HUES64 (cell line): ENCODE measurements around the gene MBP.

Experiments used
- H3K27ac ChIP-seq: 2 replicates; pipeline ENCODE4 v1.7.0; 2013; ENCODE audit warnings: low read depth, low read length, inconsistent platforms
- H3K27me3 ChIP-seq: 2 replicates; pipeline ENCODE4 v1.6.1; 2013; ENCODE audit warnings: mild to moderate bottlenecking, low read length; ENCODE audit not compliant: insufficient read depth
- H3K36me3 ChIP-seq: 2 replicates; pipeline ENCODE4 v1.6.1; 2013; ENCODE audit warnings: mild to moderate bottlenecking, low read length; ENCODE audit not compliant: insufficient read depth
- H3K4me1 ChIP-seq: 2 replicates; pipeline ENCODE4 v1.6.1; 2013; ENCODE audit warnings: mild to moderate bottlenecking, low read length, moderate library complexity; ENCODE audit not compliant: insufficient read depth
- H3K4me3 ChIP-seq: 2 replicates; pipeline ENCODE4 v1.5.1; 2013; ENCODE audit warnings: mild to moderate bottlenecking, low read length, moderate library complexity
- H3K9ac ChIP-seq: 2 replicates; pipeline ENCODE4 v1.6.1; 2013; ENCODE audit warnings: mild to moderate bottlenecking, low read depth, low read length
- H3K9me3 ChIP-seq: 2 replicates; pipeline ENCODE4 v1.6.1; 2013; ENCODE audit warnings: low read depth, low read length; ENCODE audit not compliant: insufficient read depth
- WGBS: fragments of 150-250, 120-280 bp; methylation state at CpG from one replicate; pipeline ENCODE4 v1.1.7; 2013; ENCODE audit warnings: missing lambda C conversion rate; 5-methylcytosine and 5-hydroxymethylcytosine counted together

MBP gene

DNA sequence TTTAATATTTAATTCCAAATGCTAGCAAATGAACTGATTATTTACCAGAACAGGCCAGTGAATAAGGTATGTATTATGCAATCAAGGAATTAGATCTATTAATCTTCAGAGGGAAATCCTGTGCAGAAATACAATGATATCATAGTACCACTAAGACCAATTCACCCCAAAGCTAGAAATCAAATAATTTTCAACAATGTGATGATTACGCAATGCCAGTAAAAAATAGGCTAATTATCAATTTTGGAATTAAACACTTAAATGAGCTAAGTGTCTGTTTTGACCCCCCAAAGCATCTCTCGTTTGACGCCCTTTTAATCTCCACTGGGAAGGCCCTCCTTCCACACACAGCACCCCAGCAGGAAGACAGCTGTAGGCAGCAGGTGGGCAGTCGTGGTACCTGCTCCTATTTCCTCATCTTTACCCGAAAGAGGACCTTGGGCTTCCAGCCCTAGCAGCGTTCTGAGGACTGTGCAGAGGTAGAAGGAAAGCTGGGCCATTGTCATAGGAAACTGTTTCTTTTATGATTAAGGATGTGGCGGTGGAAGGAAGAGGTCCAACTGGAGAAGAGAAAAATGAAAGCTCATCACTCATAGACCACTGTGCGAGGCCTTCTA is 84.7 kb downstream of the MBP start:
- Histone ChIP-seq H3K27ac (no peak overlapping the region), H3K9ac (no peak overlapping the region), H3K27me3 (no peaks in the 10 kb centered on the region), H3K4me1 (no peaks in the 10 kb centered on the region), H3K4me3 (no peak overlapping the region), H3K36me3 (no peaks in the 10 kb centered on the region), H3K9me3 (no peaks in the 10 kb centered on the region)
- WGBS, result 94% methylated on average over 8 of the region's 8 CpGs

DNA sequence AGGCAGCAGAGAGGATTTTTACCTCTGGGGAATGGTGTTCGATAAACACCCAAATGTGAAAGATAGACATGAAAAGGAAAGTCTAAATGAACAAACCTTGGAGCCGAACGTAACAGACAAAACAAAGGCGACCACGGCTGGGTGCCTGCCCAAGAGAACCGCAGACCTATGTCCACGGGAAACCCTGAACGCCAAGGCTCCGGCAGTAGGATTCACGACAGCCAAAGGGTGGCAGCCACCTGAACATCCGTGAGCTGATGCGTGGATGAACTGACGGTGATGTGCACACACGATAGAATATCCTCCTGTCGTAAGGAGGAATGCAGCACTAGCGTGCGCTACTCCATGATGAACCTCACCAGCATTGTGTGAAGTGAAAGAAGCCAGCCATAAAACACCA is 85.6 kb downstream of the MBP start:
- 96% methylated on average over 17 of the region's 17 CpGs for WGBS
- Histone ChIP-seq H3K4me3 (no peak overlapping the region), H3K4me1 (no peaks in the 10 kb centered on the region), H3K9me3 (no peaks in the 10 kb centered on the region), H3K27me3 (no peaks in the 10 kb centered on the region), H3K9ac (no peak overlapping the region), H3K27ac (no peak overlapping the region), H3K36me3 (no peaks in the 10 kb centered on the region)

DNA sequence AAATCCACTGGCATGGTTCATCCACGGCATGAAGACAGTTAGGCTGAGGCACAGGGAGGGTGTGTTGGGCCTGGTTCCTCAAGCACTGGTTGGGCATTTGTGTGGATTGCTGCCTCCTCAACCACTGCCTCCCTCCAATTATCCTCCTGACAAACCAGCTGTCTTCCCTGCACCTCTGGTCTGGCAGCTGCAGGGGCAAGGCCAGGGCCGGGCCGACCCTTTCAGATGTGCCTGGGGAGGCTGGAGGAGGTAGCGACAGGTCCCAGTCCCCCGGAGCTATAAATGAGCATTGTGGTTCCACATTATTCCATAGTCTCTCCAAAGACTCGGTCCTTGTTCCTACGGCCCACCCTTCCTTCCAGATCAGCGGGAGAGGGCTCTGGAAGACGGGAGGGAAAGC is 86.2 kb downstream of the MBP start:
- WGBS, result 74% methylated on average over 9 of the region's 9 CpGs
- no peak overlapping the region for H3K27ac ChIP-seq
- no peaks in the 10 kb centered on the region for H3K9me3 ChIP-seq

DNA sequence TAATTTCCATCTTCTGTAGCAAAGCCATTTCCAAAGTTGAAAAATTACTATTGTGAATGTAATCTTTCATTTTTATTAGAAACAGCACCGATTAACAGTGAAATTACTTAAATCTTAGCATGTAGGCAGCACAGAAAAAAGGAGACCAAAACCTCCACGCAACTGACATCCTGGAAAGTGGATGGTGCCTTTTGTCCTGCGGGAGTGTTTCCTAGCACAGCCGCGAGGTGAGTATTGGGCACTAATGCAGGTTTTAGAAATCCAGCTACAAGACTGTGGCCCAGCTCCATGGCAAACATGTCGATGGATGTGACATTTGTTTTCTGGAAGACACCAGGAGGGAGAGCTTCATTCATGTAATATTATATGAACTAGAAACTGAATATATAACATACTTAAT is 86.9 kb downstream of the MBP start:
- H3K4me1 ChIP-seq, result no peaks in the 10 kb centered on the region

More for the DNA sequence above, 86.2 kb downstream of the MBP start:
- Histone ChIP-seq H3K9ac (no peak overlapping the region), H3K4me1 (no peaks in the 10 kb centered on the region), H3K36me3 (no peaks in the 10 kb centered on the region), H3K4me3 (no peak overlapping the region), H3K27me3 (no peaks in the 10 kb centered on the region)

DNA sequence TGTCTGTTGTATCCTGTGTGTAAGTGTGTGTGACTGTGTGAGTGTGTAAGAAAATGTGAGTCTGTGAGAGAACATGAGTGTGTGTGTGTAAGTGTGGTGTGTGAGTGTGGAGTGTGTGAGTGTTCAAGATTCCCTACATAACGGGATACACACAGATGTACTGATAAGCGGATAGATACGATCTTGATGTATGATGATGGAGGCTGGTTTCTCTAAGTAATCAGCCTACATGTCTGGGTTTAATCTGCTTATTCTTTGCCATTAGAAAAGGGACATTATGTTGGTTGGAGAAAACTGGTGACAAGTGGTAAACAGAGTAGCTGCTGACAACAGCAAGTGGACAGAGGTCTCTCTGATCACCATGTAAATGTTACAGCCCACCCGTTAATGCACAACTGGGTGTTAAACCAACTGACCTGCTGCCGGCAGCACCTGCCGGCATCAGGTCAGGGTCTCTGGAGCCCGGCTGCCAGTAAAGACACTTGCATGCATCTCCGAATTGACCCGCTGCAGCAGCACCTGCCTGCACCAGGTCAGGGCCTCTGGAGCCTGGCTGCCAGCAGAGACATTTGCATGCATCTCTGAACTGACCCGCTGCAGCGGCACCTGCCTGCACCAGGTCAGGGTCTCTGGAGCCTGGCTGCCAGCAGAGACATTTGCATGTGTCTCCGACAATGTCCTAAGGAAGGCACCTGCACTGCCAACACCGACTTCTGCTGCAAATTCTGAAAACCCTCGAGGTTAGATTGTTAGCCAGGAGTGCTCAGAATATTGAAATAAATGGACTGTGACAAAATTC is 87.5 kb downstream of the MBP start:
- H3K36me3 ChIP-seq, result no peaks in the 10 kb centered on the region
- no peaks in the 10 kb centered on the region for H3K27me3 ChIP-seq
- no peak overlapping the region for H3K9ac ChIP-seq
- no peak overlapping the region for H3K27ac ChIP-seq
- 75% methylated on average over 14 of the region's 14 CpGs for WGBS
- no peaks in the 10 kb centered on the region for H3K4me1 ChIP-seq
- no peak overlapping the region for H3K4me3 ChIP-seq
- H3K9me3 ChIP-seq, result no peaks in the 10 kb centered on the region

More for the DNA sequence above, 86.9 kb downstream of the MBP start:
- Histone ChIP-seq H3K9me3 (no peaks in the 10 kb centered on the region), H3K27ac (no peak overlapping the region), H3K36me3 (no peaks in the 10 kb centered on the region), H3K9ac (no peak overlapping the region), H3K27me3 (no peaks in the 10 kb centered on the region), H3K4me3 (no peak overlapping the region)
- 97% methylated on average over 6 of the region's 6 CpGs for WGBS

DNA sequence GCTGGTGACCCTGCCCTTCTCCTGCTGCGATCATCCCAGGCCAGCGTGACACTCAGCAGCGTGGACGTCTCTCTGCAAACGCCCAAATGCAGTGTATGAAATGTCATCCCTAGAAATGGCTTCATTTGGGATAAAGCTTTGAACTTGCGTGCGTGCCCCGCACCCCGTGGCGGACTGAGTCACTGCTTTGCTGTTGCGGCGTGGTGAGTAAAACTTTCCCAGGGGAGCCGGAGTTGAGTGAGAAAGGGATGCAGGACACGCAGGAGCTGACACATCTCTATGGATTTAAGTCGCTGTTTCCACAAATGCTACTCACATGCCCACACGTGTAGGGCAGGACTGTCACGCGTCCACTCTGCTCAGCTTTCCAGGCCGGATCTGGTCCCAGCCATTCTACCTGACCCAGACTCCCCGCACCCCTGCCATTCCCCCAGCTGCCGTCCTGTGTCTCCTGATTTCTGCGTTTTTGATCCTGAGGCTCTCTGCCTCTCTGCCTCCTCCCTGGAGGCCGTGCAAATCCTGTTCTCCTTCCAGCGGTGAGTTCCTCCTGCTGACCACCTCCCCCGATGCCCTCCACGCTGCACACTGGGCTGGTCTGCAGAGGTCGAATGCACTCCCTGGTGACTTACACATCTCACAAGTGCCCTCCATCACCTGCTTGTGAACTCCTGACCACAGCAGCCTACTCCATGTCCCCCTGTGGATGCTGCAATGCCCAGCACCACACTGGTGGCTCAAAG is 88.9 kb downstream of the MBP start:
- no peak overlapping the region for H3K4me3 ChIP-seq
- H3K27me3 ChIP-seq, result no peaks in the 10 kb centered on the region
- 90% methylated on average over 27 of the region's 27 CpGs for WGBS
- no peaks in the 10 kb centered on the region for H3K4me1 ChIP-seq
- H3K9ac ChIP-seq, result no peak overlapping the region; the same call in 1 of the 2 replicates
- H3K9me3 ChIP-seq, result no peaks in the 10 kb centered on the region
- H3K36me3 ChIP-seq, result no peaks in the 10 kb centered on the region
- no peak overlapping the region for H3K27ac ChIP-seq

DNA sequence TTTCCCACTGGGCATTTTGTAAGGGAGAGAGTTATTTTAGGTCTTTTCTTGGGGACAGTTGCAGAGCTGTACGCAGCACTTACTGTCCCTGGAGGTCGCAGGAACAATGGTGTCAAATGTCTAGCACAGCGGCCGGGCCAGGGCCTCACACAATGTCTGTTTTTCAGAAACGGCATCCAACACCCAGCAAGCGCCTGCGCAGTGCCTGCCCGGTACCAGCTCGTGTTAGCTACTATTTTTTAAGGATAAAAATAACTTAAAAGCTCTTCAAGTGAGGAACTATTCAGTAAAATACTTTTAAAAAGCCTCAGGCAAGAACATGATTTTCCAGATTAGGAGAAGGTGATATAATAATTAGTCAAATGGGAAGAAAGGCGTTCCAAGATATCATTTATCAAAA is 90.0 kb downstream of the MBP start:
- Histone ChIP-seq H3K9ac (no peak overlapping the region), H3K27ac (no peak overlapping the region), H3K36me3 (no peaks in the 10 kb centered on the region), H3K9me3 (no peaks in the 10 kb centered on the region), H3K4me1 (no peaks in the 10 kb centered on the region), H3K4me3 (no peak overlapping the region), H3K27me3 (no peaks in the 10 kb centered on the region)
- WGBS, result 90% methylated on average over 9 of the region's 10 CpGs

DNA sequence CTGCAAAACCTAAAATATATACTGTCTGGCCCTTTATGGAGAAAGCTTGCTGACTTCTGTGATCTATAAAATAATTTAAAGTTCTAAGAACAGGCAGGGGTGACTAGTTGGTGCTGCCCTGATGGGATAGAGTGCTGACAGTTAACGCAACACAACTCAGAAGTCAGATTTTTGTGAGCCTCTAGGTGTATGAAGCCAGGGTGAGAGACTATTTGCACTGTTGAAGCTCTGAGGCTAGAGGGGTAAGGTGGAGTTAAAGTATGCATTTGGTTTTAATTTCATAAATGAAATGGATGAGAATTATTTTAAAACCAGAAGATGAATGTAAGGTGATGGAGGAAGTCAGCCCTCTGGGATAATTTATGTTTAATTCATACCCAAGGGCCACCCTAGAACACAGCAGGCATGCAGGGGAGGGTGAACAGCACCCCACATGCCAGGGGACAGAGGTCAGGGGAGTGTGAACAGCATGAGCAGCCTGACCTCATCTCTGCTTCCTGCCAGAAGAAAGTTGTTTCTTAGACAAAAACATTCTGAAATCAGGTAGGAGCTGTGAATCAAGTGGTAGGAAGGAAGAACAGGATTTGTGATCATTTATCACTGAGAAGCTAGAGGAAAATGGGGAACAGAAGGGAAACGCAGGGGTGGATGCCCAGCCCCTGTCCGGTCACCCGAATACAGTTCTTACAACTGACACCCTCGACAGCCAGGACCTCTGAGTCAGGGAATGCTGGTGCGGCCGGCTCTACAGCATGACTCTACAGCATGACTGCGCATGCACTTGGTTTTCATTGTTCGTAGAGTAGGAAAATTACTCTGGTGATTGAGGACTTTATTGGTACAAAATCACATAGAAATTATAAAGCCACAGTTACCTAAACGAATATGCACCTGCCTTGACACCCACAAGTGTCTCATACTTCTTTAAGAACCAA is 93.1 kb downstream of the MBP start:
- Histone ChIP-seq H3K4me3 (no peak overlapping the region), H3K4me1 (no peaks in the 10 kb centered on the region), H3K9me3 (no peaks in the 10 kb centered on the region), H3K9ac (no peak overlapping the region), H3K27ac (no peak overlapping the region), H3K36me3 (no peaks in the 10 kb centered on the region), H3K27me3 (no peaks in the 10 kb centered on the region)
- 87% methylated on average over 10 of the region's 10 CpGs for WGBS

DNA sequence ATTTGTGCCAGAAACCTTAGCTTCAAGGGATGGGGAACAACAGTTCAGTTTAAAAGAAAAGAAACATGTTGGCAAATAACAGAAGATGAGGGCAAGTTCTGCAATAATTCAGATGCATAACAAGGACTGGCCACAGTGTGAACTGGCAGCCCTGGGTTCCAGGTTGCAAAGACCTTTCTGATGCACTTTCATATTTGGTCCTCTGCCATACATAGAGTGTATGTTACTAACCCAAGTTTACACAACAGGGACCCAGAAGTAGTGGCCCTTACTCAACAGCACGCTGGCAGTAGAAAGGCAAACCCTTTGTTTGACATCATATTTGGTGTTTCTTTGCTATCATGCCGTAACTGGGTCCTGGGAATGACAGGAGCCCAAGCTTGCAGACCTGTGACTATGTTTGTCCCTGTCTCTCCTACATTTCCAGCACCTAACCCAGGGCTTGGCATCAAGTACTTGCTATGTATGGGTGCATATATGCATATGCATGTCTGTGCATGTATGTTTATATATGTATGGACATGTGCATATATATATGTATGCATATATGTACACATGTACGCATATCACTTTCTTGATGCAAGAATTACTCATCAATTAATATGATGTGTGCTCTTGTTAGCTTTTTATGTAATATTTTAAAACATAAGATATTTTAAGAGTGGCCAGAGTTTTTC is 94.3 kb downstream of the MBP start:
- no peak overlapping the region for H3K27ac ChIP-seq
- 91% methylated on average over 2 of the region's 3 CpGs for WGBS
- no peaks in the 10 kb centered on the region for H3K4me1 ChIP-seq
- H3K36me3 ChIP-seq, result no peaks in the 10 kb centered on the region
- no peak overlapping the region for H3K4me3 ChIP-seq
- no peak overlapping the region for H3K9ac ChIP-seq
- H3K27me3 ChIP-seq, result no peaks in the 10 kb centered on the region
- no peaks in the 10 kb centered on the region for H3K9me3 ChIP-seq

DNA sequence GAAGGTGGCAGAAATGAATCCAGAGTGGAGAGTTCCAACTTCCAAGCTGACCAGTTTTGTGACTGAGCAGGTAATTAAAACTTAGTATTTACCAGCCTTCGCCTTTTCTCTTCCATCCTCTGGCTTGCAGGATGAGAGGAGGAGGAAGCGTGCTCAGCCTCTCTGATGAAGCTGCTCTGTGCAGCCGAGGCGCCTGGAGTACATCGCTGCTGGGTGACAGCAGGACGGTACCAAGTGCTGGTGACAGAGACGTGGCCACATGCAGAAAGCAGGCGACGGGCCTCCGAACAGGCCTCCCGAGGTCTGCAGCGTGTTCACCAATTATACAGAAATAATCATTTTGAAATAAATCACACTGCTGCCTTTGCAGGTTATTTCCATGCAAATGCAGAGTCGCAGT is 95.0 kb downstream of the MBP start:
- no peak overlapping the region for H3K4me3 ChIP-seq
- H3K9ac ChIP-seq, result no peak overlapping the region
- H3K9me3 ChIP-seq, result no peaks in the 10 kb centered on the region
- 96% methylated on average over 13 of the region's 13 CpGs for WGBS
- no peaks in the 10 kb centered on the region for H3K27me3 ChIP-seq
- H3K36me3 ChIP-seq, result no peaks in the 10 kb centered on the region
- no peaks in the 10 kb centered on the region for H3K4me1 ChIP-seq
- no peak overlapping the region for H3K27ac ChIP-seq
